Testis (tissue), 3 donors: Measurements from ENCODE around the gene KLHL6. TPM values are rescaled to one million over a fixed set of nuclear protein-coding genes. Genes with fewer than 3 reads are reported as not detected.

Experiments
- DNase-seq: peaks from one replicate; pipeline ENCODE4 v3.0.0-alpha.2; 2019
- H3K27ac ChIP-seq, 2 donors: fragments of 200-600 bp; sonication (generic); one replicate each; pipeline ENCODE4 v1.5.1; 2019
- H3K27me3 ChIP-seq: fragments of 200-600 bp; sonication (generic); one replicate; pipeline ENCODE4 v1.5.1; 2019
- H3K36me3 ChIP-seq: fragments of 200-600 bp; sonication (generic); one replicate; pipeline ENCODE4 v1.5.1; 2017; ENCODE audit warnings: low read depth; ENCODE audit errors: missing control alignments
- H3K4me1 ChIP-seq: fragments of 200-600 bp; sonication (generic); one replicate; pipeline ENCODE4 v1.5.1; 2019
- H3K4me3 ChIP-seq, 2 donors: fragments of 200-600 bp; sonication (generic); one replicate each; pipeline ENCODE4 v1.5.1; 2017 to 2019
- H3K9me3 ChIP-seq: fragments of 200-600 bp; sonication (generic); one replicate; pipeline ENCODE4 v1.5.1; 2017
- CTCF ChIP-seq, 3 experiments: fragments of 450-650 bp in 2 of 3; fragments of 200-600 bp in 1 of 3; sonication (generic) in 1 of 3; IDR thresholded peaks; one replicate each; pipeline ENCODE4 v1.5.1; 2016 to 2019; ENCODE audit warnings: antibody characterized with exemption in 3 of 3, mild to moderate bottlenecking in 2 of 3, moderate library complexity in 1 of 3
- POLR2A ChIP-seq: fragments of 450-650 bp; IDR thresholded peaks from one replicate; pipeline ENCODE4 v1.6.1; 2017; ENCODE audit warnings: antibody characterized with exemption, mild to moderate bottlenecking, moderate library complexity
- WGBS, 2 donors: methylation state at CpG; one replicate each; pipeline ENCODE4 v1.1.5; 2018; 5-methylcytosine and 5-hydroxymethylcytosine counted together
- intact Hi-C: fragments of 100-400 bp; cut with DNase I; formaldehyde crosslinking; loops from one replicate; pipeline ENCODE4 v1.15.1; 2023; ENCODE audit warnings: low total_unique reads
- polyA plus RNA-seq: library from polyadenylated mRNA; stranded (reverse); fragments of 350-450 nt; fragmentation: Illumina TruSeq; extraction: RNeasy Lipid Tissue Mini Kit (QIAGEN cat#74804); gene quantifications from one replicate; pipeline ENCODE4 v1.2.3, GENCODE V29; 2014; ENCODE audit warnings: low read depth, low replicate concordance; ENCODE audit not compliant: insufficient read depth
- total RNA-seq, 2 donors: library from RNA; depleted of rRNA; stranded (reverse); fragments of >200 nt; gene quantifications; one replicate each; pipeline ENCODE4 v1.2.3, GENCODE V29; 2016

KLHL6 gene
- total and polyA plus RNA-seq, 3 donors from 2014 or later = 0.55 to 1.5 (median 1.4) TPM

GRCh38 chr3:183493296-183494045 lies 62.0 kb downstream of the KLHL6 start:
- no peaks in the 10 kb centered on the region for H3K27me3 ChIP-seq
- WGBS, 2 donors = 86 to 92% methylated on average over 4 of the region's 4 CpGs
- H3K9me3 ChIP-seq = no peaks in the 10 kb centered on the region
- no peak overlapping the region for H3K27ac ChIP-seq
- H3K4me1 ChIP-seq = no peaks in the 10 kb centered on the region
- DNase-seq = no peak
- TF ChIP-seq POLR2A (no peak), CTCF (IDR thresholded peaks at IDR 0.05) (no peak)
- H3K4me3 ChIP-seq = no peak overlapping the region
- H3K36me3 ChIP-seq = no peaks in the 10 kb centered on the region
- intact Hi-C loops = no loop called here

- 76 to 89% methylated on average over 4 of the region's 4 CpGs for WGBS, 2 donors
- no peak for DNase-seq
- no peak for TF ChIP-seq POLR2A
- TF ChIP-seq CTCF (IDR thresholded peaks at IDR 0.05) = no peak
- H3K4me1 ChIP-seq = no peaks in the 10 kb centered on the region
- no peak overlapping the region for H3K27ac ChIP-seq
- H3K36me3 ChIP-seq = no peaks in the 10 kb centered on the region
- no peaks in the 10 kb centered on the region for H3K27me3 ChIP-seq
- intact Hi-C loops = no loop called here
- no peaks in the 10 kb centered on the region for H3K9me3 ChIP-seq
- no peak overlapping the region for H3K4me3 ChIP-seq
Observed at GRCh38 chr3:183492849-183493179, 62.7 kb downstream of the KLHL6 start.

GRCh38 chr3:183491923-183492848 lies 63.3 kb downstream of the KLHL6 start:
- DNase-seq = no peak
- no peak for TF ChIP-seq CTCF (IDR thresholded peaks at IDR 0.05)
- TF ChIP-seq POLR2A = no peak
- WGBS, 2 donors = 79 to 80% methylated on average over 38 to 45 of the region's 45 CpGs
- H3K27ac ChIP-seq = no peak overlapping the region
- H3K4me3 ChIP-seq = no peak overlapping the region
- no peaks in the 10 kb centered on the region for H3K4me1 ChIP-seq
- intact Hi-C loops = no loop called here
- H3K36me3 ChIP-seq = no peaks in the 10 kb centered on the region
- no peaks in the 10 kb centered on the region for H3K9me3 ChIP-seq
- no peaks in the 10 kb centered on the region for H3K27me3 ChIP-seq

GRCh38 chr3:183491109-183491922 lies 64.2 kb downstream of the KLHL6 start:
- H3K9me3 ChIP-seq = no peaks in the 10 kb centered on the region
- TF ChIP-seq POLR2A (no peak), CTCF (IDR thresholded peaks at IDR 0.05) (no peak)
- intact Hi-C loops = no loop called here
- DNase-seq = no peak
- H3K27me3 ChIP-seq = no peaks in the 10 kb centered on the region
- WGBS, 2 donors = 63 to 77% methylated on average over 21 to 23 of the region's 23 CpGs
- H3K4me3 ChIP-seq = no peak overlapping the region
- H3K4me1 ChIP-seq = no peaks in the 10 kb centered on the region
- H3K27ac ChIP-seq = no peak overlapping the region
- H3K36me3 ChIP-seq = no peaks in the 10 kb centered on the region
